ENCODE measurements around the gene RMND1.

The RMND1 gene

GRCh38 chr6:151430886-151431285 is 21.0 kb downstream of the RMND1 start:
- no peak for TF ChIP-seq CTCF (IDR thresholded peaks at IDR 0.05; ENCODE audit: insufficient read depth, low read length)
- no peak for TF ChIP-seq SPI1 (IDR thresholded peaks at IDR 0.05; ENCODE audit: borderline replicate concordance, low read depth)
- no peak for TF ChIP-seq GABPA (IDR thresholded peaks at IDR 0.05; ENCODE audit: low read depth)
- no peak for TF ChIP-seq POLR2AphosphoS5 (IDR thresholded peaks at IDR 0.05; ENCODE audit: low read depth)
- no peak for TF ChIP-seq REST (IDR thresholded peaks at IDR 0.05; ENCODE audit: insufficient replicate concordance, low read depth)
- Histone ChIP-seq H3K27me3 (ENCODE audit: insufficient read depth, poor library complexity, severe bottlenecking) (no peaks in the 10 kb centered on the region), H3K4me3 (replicated peaks; ENCODE audit: insufficient read depth, low read length) (no peak overlapping the region), H3K27ac (replicated peaks) (no peak overlapping the region)
- no peak for DNase-seq (ENCODE audit: low read depth in 1 of 2, low spot score in 1 of 2)

GRCh38 chr6:151428093-151428735 is 23.7 kb downstream of the RMND1 start:
- no peak overlapping the region for H3K4me3 ChIP-seq (replicated peaks; ENCODE audit: insufficient read depth, low read length)
- H3K27me3 ChIP-seq (ENCODE audit: insufficient read depth, poor library complexity, severe bottlenecking) = no peaks in the 10 kb centered on the region
- TF ChIP-seq GABPA (IDR thresholded peaks at IDR 0.05; ENCODE audit: low read depth) = no peak
- TF ChIP-seq SPI1 (IDR thresholded peaks at IDR 0.05; ENCODE audit: borderline replicate concordance, low read depth) = no peak
- TF ChIP-seq POLR2AphosphoS5 (IDR thresholded peaks at IDR 0.05; ENCODE audit: low read depth) = no peak
- TF ChIP-seq REST (IDR thresholded peaks at IDR 0.05; ENCODE audit: insufficient replicate concordance, low read depth) = no peak
- no peak for TF ChIP-seq CTCF (IDR thresholded peaks at IDR 0.05; ENCODE audit: insufficient read depth, low read length)
- no peak overlapping the region for H3K27ac ChIP-seq (replicated peaks)
- DNase-seq (ENCODE audit: low read depth in 1 of 2, low spot score in 1 of 2) = no peak

GRCh38 chr6:151425561-151425960 is 26.4 kb downstream of the RMND1 start:
- Histone ChIP-seq H3K27ac (replicated peaks) (no peak overlapping the region), H3K4me3 (replicated peaks; ENCODE audit: insufficient read depth, low read length) (no peak overlapping the region), H3K27me3 (ENCODE audit: insufficient read depth, poor library complexity, severe bottlenecking) (no peaks in the 10 kb centered on the region)
- no peak for TF ChIP-seq CTCF (IDR thresholded peaks at IDR 0.05; ENCODE audit: insufficient read depth, low read length)
- TF ChIP-seq REST (IDR thresholded peaks at IDR 0.05; ENCODE audit: insufficient replicate concordance, low read depth) = no peak
- no peak for TF ChIP-seq POLR2AphosphoS5 (IDR thresholded peaks at IDR 0.05; ENCODE audit: low read depth)
- no peak for TF ChIP-seq SPI1 (IDR thresholded peaks at IDR 0.05; ENCODE audit: borderline replicate concordance, low read depth)
- TF ChIP-seq GABPA (IDR thresholded peaks at IDR 0.05; ENCODE audit: low read depth) = no peak
- DNase-seq (ENCODE audit: low read depth in 1 of 2, low spot score in 1 of 2) = no peak
